WERI-Rb-1 (cell line): Measurements from ENCODE around the gene SEPSECS.

Experiments
- DNase-seq: peaks from one replicate; pipeline ENCODE4 v3.0.0-alpha.2; 2020
- H3K27ac ChIP-seq: fragments of 250-450 bp; sonication (Bioruptor Pico); 2 replicates; pipeline ENCODE4 v1.5.1; 2020; ENCODE audit warnings: mild to moderate bottlenecking, moderate library complexity
- H3K27me3 ChIP-seq: fragments of 250-450 bp; sonication (Bioruptor Pico); 2 replicates; pipeline ENCODE4 v1.5.1; 2021; ENCODE audit warnings: mild to moderate bottlenecking, low read depth, moderate library complexity; ENCODE audit not compliant: insufficient read depth, severe bottlenecking
- H3K36me3 ChIP-seq: fragments of 250-450 bp; sonication (Bioruptor Pico); 2 replicates; pipeline ENCODE4 v1.5.1; 2020; ENCODE audit warnings: mild to moderate bottlenecking, moderate library complexity
- H3K4me3 ChIP-seq: 2 replicates; pipeline ENCODE4 v1.5.1; 2011; ENCODE audit warnings: low read depth, mild to moderate bottlenecking, control low read depth, low read length
- H3K9me3 ChIP-seq: fragments of 250-450 bp; sonication (Bioruptor Pico); 2 replicates; pipeline ENCODE4 v1.5.1; 2021; ENCODE audit warnings: mild to moderate bottlenecking, moderate library complexity; ENCODE audit not compliant: severe bottlenecking
- CTCF ChIP-seq: IDR thresholded peaks from 2 replicates; pipeline ENCODE4 v1.5.1; 2011; ENCODE audit warnings: low read depth, mild to moderate bottlenecking, control low read depth, inconsistent platforms, low read length

SEPSECS gene

GRCh38 chr4:25100710-25101109 is 59.5 kb downstream of the SEPSECS start:
- TF ChIP-seq CTCF, result no peak
- no peak for DNase-seq
- H3K4me3 ChIP-seq, result no peak overlapping the region
- no peaks in the 10 kb centered on the region for H3K27me3 ChIP-seq
- H3K36me3 ChIP-seq, result no peaks in the 10 kb centered on the region
- H3K27ac ChIP-seq, result no peak overlapping the region
- no peaks in the 10 kb centered on the region for H3K9me3 ChIP-seq

DNA sequence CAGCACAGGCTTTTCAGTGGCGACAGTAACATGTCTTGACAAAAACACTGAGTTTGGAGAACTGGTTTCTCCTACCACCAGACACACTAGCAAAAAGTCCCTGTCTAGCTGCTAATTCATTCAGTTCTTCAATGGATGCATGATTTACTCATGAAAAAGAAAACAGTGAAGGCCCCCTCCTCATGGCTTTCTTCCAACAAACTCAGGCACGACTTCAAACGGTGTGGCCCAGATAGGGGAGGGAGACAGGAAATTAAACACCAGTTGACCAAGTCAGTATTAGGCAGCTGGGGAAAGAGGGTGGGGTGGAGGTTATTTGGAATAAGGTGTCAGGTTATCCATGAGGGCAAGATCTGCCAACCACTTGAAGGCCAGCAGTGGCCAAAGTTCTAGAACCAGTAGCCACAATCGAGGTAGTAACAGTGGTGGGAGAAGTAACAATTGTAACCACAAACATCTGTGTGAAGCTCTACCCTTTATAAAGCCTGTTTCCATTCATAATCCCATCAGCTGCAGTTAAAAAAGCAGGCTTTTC is 60.2 kb downstream of the SEPSECS start:
- no peak overlapping the region for H3K4me3 ChIP-seq
- H3K9me3 ChIP-seq, result no peaks in the 10 kb centered on the region
- H3K27me3 ChIP-seq, result no peaks in the 10 kb centered on the region
- DNase-seq, result no peak
- TF ChIP-seq CTCF, result no peak
- no peaks in the 10 kb centered on the region for H3K36me3 ChIP-seq
- H3K27ac ChIP-seq, result no peak overlapping the region

GRCh38 chr4:25098964-25099891 is 61.0 kb downstream of the SEPSECS start:
- TF ChIP-seq CTCF, result no peak
- Histone ChIP-seq H3K9me3 (no peaks in the 10 kb centered on the region), H3K27ac (no peak overlapping the region), H3K27me3 (no peaks in the 10 kb centered on the region), H3K4me3 (no peak overlapping the region), H3K36me3 (no peaks in the 10 kb centered on the region)
- no peak for DNase-seq

GRCh38 chr4:25096981-25097443 is 63.2 kb downstream of the SEPSECS start:
- H3K9me3 ChIP-seq, result peaks cover 10% of the 10 kb centered on the region
- no peak for TF ChIP-seq CTCF
- DNase-seq, result no peak
- H3K27ac ChIP-seq, result no peak overlapping the region
- H3K4me3 ChIP-seq, result no peak overlapping the region
- H3K36me3 ChIP-seq, result no peaks in the 10 kb centered on the region
- no peaks in the 10 kb centered on the region for H3K27me3 ChIP-seq

- no peak overlapping the region for H3K4me3 ChIP-seq
- no peak for DNase-seq
- no peak for TF ChIP-seq CTCF
Measured at GRCh38 chr4:25096251-25096980, 63.8 kb downstream of the SEPSECS start.

More at GRCh38 chr4:25096251-25096980, 63.8 kb downstream of the SEPSECS start:
- Histone ChIP-seq H3K9me3 (peaks cover 10% of the 10 kb centered on the region), H3K36me3 (no peaks in the 10 kb centered on the region), H3K27me3 (no peaks in the 10 kb centered on the region), H3K27ac (peak overlapping the region; percentile 69)
